GM12878 (cell line): ENCODE data around the gene CD58. TPM values are rescaled to one million over a fixed set of nuclear protein-coding genes. Genes with fewer than 3 reads are reported as not detected.

Experiments used
- ATAC-seq: fragments of 200-7000 bp; cut with Tn5 transposase; 3 replicates; pipeline ENCODE4 v1.9.1; 2020; ENCODE audit warnings: mild to moderate bottlenecking, moderate library complexity
- BruUV-seq: library from RNA; stranded (reverse); fragments of 400-500 nt; replicated peaks from 2 replicates; lab custom pipeline; 2021; lab: Mats Ljungman, UMichigan
- CTCF ChIA-PET: fragments of 300-600 bp; sonication (Branson Sonifier 250); formaldehyde crosslinking; extraction: SDS; loops from one replicate; lab custom pipeline; 2021; ENCODE audit warnings: inconsistent platforms; lab: Yijun Ruan, JAX
- POLR2A ChIA-PET: fragments of 350-600 bp; formaldehyde crosslinking; extraction: SDS; loops from one replicate; lab custom pipeline; 2021; ENCODE audit warnings: inconsistent platforms; lab: Charles Lee
- RAD21 ChIA-PET: fragments of 300-600 bp; sonication (Branson Sonifier 250); formaldehyde crosslinking; loops from one replicate; lab custom pipeline; 2023; ENCODE audit warnings: antibody characterized with exemption; ENCODE audit not compliant: unreplicated experiment; lab: Charles Lee
- SMC1A ChIA-PET: fragments of 300-600 bp; sonication (Branson Sonifier 250); formaldehyde crosslinking; loops from one replicate; lab custom pipeline; 2023; ENCODE audit not compliant: unreplicated experiment, uncharacterized antibody; lab: Charles Lee
- DNase-seq: peaks from one replicate; pipeline ENCODE4 v3.0.0-alpha.2; 2011; ENCODE audit warnings: low read depth, low spot score
- FAIRE-seq: peaks from 3 replicates; lab custom pipeline; 2011; peaks lifted over from hg19 to GRCh38; lab: Jason Lieb, UNC
- H2AFZ ChIP-seq: 2 replicates; pipeline ENCODE4 v1.6.0; 2011; ENCODE audit warnings: low read depth, low read length, control low read depth; ENCODE audit not compliant: control insufficient read depth
- H3K27ac ChIP-seq: 2 replicates; pipeline ENCODE4 v1.5.1; 2011; ENCODE audit warnings: control low read depth; ENCODE audit not compliant: control insufficient read depth, insufficient read depth
- H3K27me3 ChIP-seq, 2 experiments: replicated peaks in 1 of 2; 2 replicates each; pipeline versions ENCODE4 v1.6.0 to v1.6.1; 2011; ENCODE audit warnings: low read length in 1 of 2; ENCODE audit not compliant: control insufficient read depth in 2 of 2, insufficient read depth in 2 of 2
- H3K36me3 ChIP-seq, 2 experiments: 2 replicates each; pipeline ENCODE4 v1.5.1; 2011; ENCODE audit warnings: low read length in 1 of 2; ENCODE audit not compliant: control insufficient read depth in 2 of 2, insufficient read depth in 2 of 2
- H3K4me1 ChIP-seq: 2 replicates; pipeline ENCODE4 v1.6.1; 2011; ENCODE audit warnings: mild to moderate bottlenecking, low read length, moderate library complexity, mixed read lengths; ENCODE audit not compliant: control insufficient read depth, insufficient read depth
- H3K4me2 ChIP-seq: 2 replicates; pipeline ENCODE4 v1.6.0; 2011; ENCODE audit warnings: control low read depth; ENCODE audit not compliant: control insufficient read depth, insufficient read depth
- H3K4me3 ChIP-seq: fragments of 200-600 bp; sonication (generic); 2 replicates; pipeline ENCODE4 v1.5.1; 2016
- H3K79me2 ChIP-seq: 2 replicates; pipeline ENCODE4 v1.6.0; 2011; ENCODE audit warnings: low read length; ENCODE audit not compliant: control insufficient read depth, insufficient read depth
- H3K9ac ChIP-seq: 2 replicates; pipeline ENCODE4 v1.8.0; 2011; ENCODE audit warnings: low read length, control low read depth, mixed read lengths; ENCODE audit not compliant: control insufficient read depth, insufficient read depth
- H3K9me3 ChIP-seq: replicated peaks from 3 replicates; pipeline ENCODE4 v1.5.1; 2011; ENCODE audit warnings: mild to moderate bottlenecking, low read length; ENCODE audit not compliant: control insufficient read depth, insufficient read depth
- H4K20me1 ChIP-seq: 2 replicates; pipeline ENCODE4 v1.6.0; 2011; ENCODE audit not compliant: control insufficient read depth, insufficient read depth
- CBX5 ChIP-seq: sonication (generic); IDR thresholded peaks from 2 replicates; pipeline ENCODE4 v1.6.1; 2016; ENCODE audit warnings: low read depth, moderate library complexity, mild to moderate bottlenecking, inconsistent platforms
- FOXM1 ChIP-seq: IDR thresholded peaks from 2 replicates; pipeline ENCODE4 v1.6.1; 2012; ENCODE audit warnings: low read depth, mild to moderate bottlenecking, inconsistent platforms, low read length, moderate library complexity
- POLR2AphosphoS5 ChIP-seq: IDR thresholded peaks from 2 replicates; pipeline ENCODE4 v1.6.1; 2011; ENCODE audit warnings: mild to moderate bottlenecking, low read length, inconsistent platforms
- SMARCA5 ChIP-seq: fragments of 450-650 bp; IDR thresholded peaks from 2 replicates; pipeline ENCODE4 v1.6.1; 2017; ENCODE audit warnings: mild to moderate bottlenecking
- STAT3 ChIP-seq: IDR thresholded peaks from 2 replicates; pipeline ENCODE4 v1.6.1; 2011; ENCODE audit warnings: low read depth, low read length, improper control_type of control experiment
- WGBS: methylation state at CpG from one replicate; pipeline ENCODE4 v1.1.6; 2016; ENCODE audit warnings: low lambda C conversion rate; ENCODE audit not compliant: insufficient replicate concordance, insufficient coverage; ENCODE audit errors: missing lambda C conversion rate; 5-methylcytosine and 5-hydroxymethylcytosine counted together
- in situ Hi-C: fragments of 300-500 bp; cut with MboI; formaldehyde crosslinking; loops from 9 replicates; pipeline ENCODE4 v1.14.3; 2018; ENCODE audit warnings: mixed read lengths
- intact Hi-C: fragments of 100-400 bp; cut with micrococcal nuclease; formaldehyde crosslinking; loops from one replicate; pipeline ENCODE4 v1.14.2; 2022; ENCODE audit not compliant: unreplicated experiment
- polyA plus RNA-seq, 11 experiments: library from polyadenylated mRNA; depleted of rRNA in 4 of 11; unstranded in 6 of 11; stranded (reverse) in 5 of 11; fragments of >200 nt; fragmentation: Nextera tagmentation in 4 of 11; fragmentation: Illumina TruSeq in 1 of 11; extraction: Ambion mirVana in 4 of 11; extraction: Trizol in 1 of 11; gene quantifications; 1 replicate in 1 of 11; 2 replicates in 10 of 11; pipeline versions ENCODE4 v1.2.1 to v1.2.3, GENCODE V29; 2011 to 2016; ENCODE audit warnings: inconsistent platforms in 2 of 11, missing spikeins in 2 of 11, low read depth in 1 of 11
- total RNA-seq, 4 experiments: library from RNA; depleted of rRNA in 3 of 4; stranded (reverse); fragments of >200 nt in 3 of 4; fragmentation: Illumina TruSeq in 1 of 4; extraction: Trizol in 1 of 4; gene quantifications; 2 replicates each; pipeline versions ENCODE4 v1.2.1 to v1.2.3, GENCODE V29; 2013 to 2021
- TF ChIP-seq, protein P1 (sequence below): fragments of 450-650 bp; IDR thresholded peaks from 2 replicates; pipeline ENCODE4 v1.6.1; 2017; ENCODE audit warnings: mild to moderate bottlenecking, moderate library complexity

The CD58 gene
- total and polyA plus RNA-seq, 10 of the 15 experiments (the other 5 are each of a cell fraction or from before 2014, with no cell fraction given), result 70.4 to 252 (median 129) TPM

DNA sequence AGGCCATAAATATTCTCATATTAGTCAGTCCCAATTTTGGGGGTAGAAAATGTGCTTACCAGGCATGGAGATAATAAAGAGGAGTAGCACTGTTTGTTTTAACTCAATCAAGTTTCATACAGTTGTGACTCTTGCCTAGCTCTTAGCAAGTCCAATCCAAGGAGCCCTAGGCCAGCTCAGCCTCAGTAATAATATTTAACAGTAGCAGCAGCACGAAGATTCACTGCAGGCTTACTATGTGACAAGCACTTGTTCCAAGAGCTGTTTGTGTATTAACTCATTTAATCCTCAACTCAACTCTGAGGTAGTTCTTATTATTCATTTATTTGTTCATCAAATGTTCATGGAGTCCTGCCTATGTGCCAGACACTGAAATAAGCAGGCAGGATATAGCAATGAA lies 12.3 kb downstream of the CD58 start:
- Histone ChIP-seq H2AFZ (no peak overlapping the region), H3K4me2 (peak overlapping the region; percentile 92), H4K20me1 (no peaks in the 10 kb centered on the region), H3K4me3 (peak overlapping the region; percentile 48; the same call in 1 of the 2 replicates), H3K9ac (peak overlapping the region; percentile 85), H3K79me2 (peaks cover 98% of the 10 kb centered on the region), H3K27ac (peak overlapping the region; percentile 100), H3K4me1 (peaks cover 64% of the 10 kb centered on the region), H3K27me3 (no peaks in the 10 kb centered on the region), H3K9me3 (peaks cover 9% of the 10 kb centered on the region; the same call in 2 of the 3 replicates), H3K36me3 (peaks cover 2 to 9% of the 10 kb centered on the region in 2 experiments; a peak in 3 of 4 replicates)
- ATAC-seq (peak; percentile 1; the same call in 2 of the 3 replicates), FAIRE-seq (no peak), DNase-seq (no peak)
- TSS peak; percentile 67 for BruUV-seq
- ChIA-PET CTCF (interaction anchor here (1.1 to 4.0 kb wide), 6 partner anchors 10 to 114 kb away, joined by 3 to 30 read pairs (median 5); no protein-coding TSS in a partner anchor), SMC1A (interaction anchor here (0.6 to 7.7 kb wide), 7 partner anchors 10 to 103 kb away, joined by 3 to 128 read pairs (median 25); no protein-coding TSS in a partner anchor), POLR2A (interaction anchor here (1.9 to 5.9 kb wide), 4 partner anchors 11 to 54 kb away, joined by 8 to 95 read pairs (median 22); partner anchors contain the start of gene CD58), RAD21 (interaction anchor here (1.3 to 5.9 kb wide), 12 partner anchors 8 to 501 kb away, joined by 3 to 50 read pairs (median 11); partner anchors contain the start of genes CD58 and TTF2)
- in situ Hi-C loops (loop anchor here (25.0 kb wide), 1 partner anchor 1104 kb away; no protein-coding TSS in a partner anchor), intact Hi-C loops (loop anchor here (2.0 to 5.0 kb wide), 4 partner anchors 20 to 504 kb away; partner anchors contain the start of gene TTF2)
- TF ChIP-seq POLR2AphosphoS5 (peak; percentile 10; the same call in 1 of the 2 replicates), CBX5 (0 out of 2 replicates have a peak, but pooled peaks have one; percentile 2), STAT3 (0 out of 2 replicates have a peak, but pooled peaks have one; percentile 1), FOXM1 (no peak), SMARCA5 (0 out of 2 replicates have a peak, but pooled peaks have one; percentile 81)
- TF ChIP-seq, protein P1, sequence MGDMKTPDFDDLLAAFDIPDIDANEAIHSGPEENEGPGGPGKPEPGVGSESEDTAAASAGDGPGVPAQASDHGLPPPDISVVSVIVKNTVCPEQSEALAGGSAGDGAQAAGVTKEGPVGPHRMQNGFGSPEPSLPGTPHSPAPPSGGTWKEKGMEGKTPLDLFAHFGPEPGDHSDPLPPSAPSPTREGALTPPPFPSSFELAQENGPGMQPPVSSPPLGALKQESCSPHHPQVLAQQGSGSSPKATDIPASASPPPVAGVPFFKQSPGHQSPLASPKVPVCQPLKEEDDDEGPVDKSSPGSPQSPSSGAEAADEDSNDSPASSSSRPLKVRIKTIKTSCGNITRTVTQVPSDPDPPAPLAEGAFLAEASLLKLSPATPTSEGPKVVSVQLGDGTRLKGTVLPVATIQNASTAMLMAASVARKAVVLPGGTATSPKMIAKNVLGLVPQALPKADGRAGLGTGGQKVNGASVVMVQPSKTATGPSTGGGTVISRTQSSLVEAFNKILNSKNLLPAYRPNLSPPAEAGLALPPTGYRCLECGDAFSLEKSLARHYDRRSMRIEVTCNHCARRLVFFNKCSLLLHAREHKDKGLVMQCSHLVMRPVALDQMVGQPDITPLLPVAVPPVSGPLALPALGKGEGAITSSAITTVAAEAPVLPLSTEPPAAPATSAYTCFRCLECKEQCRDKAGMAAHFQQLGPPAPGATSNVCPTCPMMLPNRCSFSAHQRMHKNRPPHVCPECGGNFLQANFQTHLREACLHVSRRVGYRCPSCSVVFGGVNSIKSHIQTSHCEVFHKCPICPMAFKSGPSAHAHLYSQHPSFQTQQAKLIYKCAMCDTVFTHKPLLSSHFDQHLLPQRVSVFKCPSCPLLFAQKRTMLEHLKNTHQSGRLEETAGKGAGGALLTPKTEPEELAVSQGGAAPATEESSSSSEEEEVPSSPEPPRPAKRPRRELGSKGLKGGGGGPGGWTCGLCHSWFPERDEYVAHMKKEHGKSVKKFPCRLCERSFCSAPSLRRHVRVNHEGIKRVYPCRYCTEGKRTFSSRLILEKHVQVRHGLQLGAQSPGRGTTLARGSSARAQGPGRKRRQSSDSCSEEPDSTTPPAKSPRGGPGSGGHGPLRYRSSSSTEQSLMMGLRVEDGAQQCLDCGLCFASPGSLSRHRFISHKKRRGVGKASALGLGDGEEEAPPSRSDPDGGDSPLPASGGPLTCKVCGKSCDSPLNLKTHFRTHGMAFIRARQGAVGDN, result 0 out of 2 replicates have a peak, but pooled peaks have one; percentile 1
- WGBS, result 0% methylated on average over 1 of the region's 1 CpG
